ENCODE data around the gene AIFM3.

Gene AIFM3

DNA sequence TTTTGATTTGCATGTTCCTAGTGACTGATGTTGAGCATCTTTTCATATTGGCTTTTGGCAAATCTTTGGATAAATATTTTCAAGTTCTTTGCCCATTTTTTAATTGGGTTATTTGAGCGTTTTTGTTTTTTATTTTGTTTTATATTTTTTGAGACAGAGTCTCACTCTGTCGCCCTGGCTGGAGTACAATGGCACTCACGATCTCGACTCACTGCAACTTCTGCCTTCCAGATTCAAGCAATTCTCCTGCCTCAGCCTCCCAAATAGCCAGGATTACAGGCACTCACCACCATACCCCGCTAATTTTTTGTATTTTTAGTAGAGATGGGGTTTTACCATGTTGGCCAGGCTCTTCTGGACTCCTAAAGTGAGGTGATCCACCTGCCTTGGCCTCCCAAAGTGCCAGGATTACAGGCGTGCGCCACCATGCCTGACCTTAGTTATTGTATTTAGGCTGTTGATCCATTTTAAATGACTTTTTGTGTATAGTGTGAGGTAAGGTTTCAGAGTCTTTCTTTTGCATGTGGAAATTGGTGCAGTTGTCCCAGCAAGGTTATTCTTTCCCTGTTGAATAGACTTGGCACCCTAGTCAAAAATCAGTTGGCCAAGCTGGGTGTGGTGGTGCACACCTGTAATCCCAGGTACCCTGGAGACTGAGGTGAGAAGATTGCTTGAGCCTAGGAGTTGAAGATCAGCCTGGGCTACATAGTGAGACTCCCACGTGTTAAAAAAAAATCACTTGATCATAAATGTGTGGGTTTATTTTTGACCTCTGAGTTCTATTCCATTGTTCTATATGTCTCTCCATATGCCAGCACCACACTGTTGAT, 23.7 kb upstream of the AIFM3 start:
- Histone ChIP-seq H3K79me2 (ENCODE audit: low read length) (peaks cover 98% of the 10 kb centered on the region), H4K20me1 (ENCODE audit: insufficient read depth, low read length) (peaks cover 78% of the 10 kb centered on the region), H2AFZ (ENCODE audit: low read length) (no peak overlapping the region), H3F3A (ENCODE audit: insufficient read depth, low read length) (no peaks in the 10 kb centered on the region), H3K4me2 (ENCODE audit: low read depth, low read length) (no peak overlapping the region), H3K27me3 (replicated peaks; ENCODE audit: insufficient read depth, low read length) (no peaks in the 10 kb centered on the region), H3K27ac (ENCODE audit: low read length) (no peak overlapping the region), H3K4me3 (ENCODE audit: low read length) (no peak overlapping the region), H3K4me1 (ENCODE audit: low read length) (no peaks in the 10 kb centered on the region), H3K9me3 (replicated peaks; ENCODE audit: insufficient read depth, low read length) (no peaks in the 10 kb centered on the region), H3K9ac (ENCODE audit: low read length) (no peak overlapping the region), H3K9me2 (replicated peaks; ENCODE audit: insufficient read depth, low read length) (no peaks in the 10 kb centered on the region), H3K36me3 (replicated peaks; ENCODE audit: insufficient read depth, low read length) (no peaks in the 10 kb centered on the region)
- TF ChIP-seq EZH2 (optimal IDR thresholded peaks at IDR 0.05; ENCODE audit: low read depth, low read length) (no peak), EZH2phosphoT487 (IDR thresholded peaks at IDR 0.05; ENCODE audit: low read length) (no peak)
- TF ChIP-seq, protein P1, sequence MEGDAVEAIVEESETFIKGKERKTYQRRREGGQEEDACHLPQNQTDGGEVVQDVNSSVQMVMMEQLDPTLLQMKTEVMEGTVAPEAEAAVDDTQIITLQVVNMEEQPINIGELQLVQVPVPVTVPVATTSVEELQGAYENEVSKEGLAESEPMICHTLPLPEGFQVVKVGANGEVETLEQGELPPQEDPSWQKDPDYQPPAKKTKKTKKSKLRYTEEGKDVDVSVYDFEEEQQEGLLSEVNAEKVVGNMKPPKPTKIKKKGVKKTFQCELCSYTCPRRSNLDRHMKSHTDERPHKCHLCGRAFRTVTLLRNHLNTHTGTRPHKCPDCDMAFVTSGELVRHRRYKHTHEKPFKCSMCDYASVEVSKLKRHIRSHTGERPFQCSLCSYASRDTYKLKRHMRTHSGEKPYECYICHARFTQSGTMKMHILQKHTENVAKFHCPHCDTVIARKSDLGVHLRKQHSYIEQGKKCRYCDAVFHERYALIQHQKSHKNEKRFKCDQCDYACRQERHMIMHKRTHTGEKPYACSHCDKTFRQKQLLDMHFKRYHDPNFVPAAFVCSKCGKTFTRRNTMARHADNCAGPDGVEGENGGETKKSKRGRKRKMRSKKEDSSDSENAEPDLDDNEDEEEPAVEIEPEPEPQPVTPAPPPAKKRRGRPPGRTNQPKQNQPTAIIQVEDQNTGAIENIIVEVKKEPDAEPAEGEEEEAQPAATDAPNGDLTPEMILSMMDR (IDR thresholded peaks at IDR 0.05; ENCODE audit: low read length), result no peak
- no peak for DNase-seq

DNA sequence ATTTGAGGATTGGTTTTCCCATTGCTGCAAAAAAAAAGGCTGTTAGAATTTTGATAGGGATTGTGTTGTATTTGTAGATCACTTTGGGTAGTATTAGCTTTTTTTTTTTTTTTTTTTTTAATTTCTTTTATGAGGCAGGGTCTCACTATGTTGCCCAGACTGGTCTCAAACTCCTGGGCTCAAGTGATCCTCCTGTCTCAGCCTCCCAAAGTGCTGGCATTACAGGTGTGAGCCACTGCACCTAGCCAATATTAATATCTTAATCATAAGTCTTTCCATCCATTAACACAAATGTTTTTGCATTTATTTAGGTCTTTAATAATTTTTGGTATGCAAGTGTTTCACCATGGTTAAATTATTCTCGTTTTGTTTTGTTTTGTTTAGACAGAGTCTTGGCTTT, 23.0 kb upstream of the AIFM3 start:
- H3K79me2 ChIP-seq (ENCODE audit: low read length), result peaks cover 98% of the 10 kb centered on the region
- no peaks in the 10 kb centered on the region for H3K4me1 ChIP-seq (ENCODE audit: low read length)
- no peak overlapping the region for H3K4me2 ChIP-seq (ENCODE audit: low read depth, low read length)
- H3F3A ChIP-seq (ENCODE audit: insufficient read depth, low read length), result no peaks in the 10 kb centered on the region
- H4K20me1 ChIP-seq (ENCODE audit: insufficient read depth, low read length), result peaks cover 78% of the 10 kb centered on the region
- no peak overlapping the region for H3K9ac ChIP-seq (ENCODE audit: low read length)
- no peak overlapping the region for H3K4me3 ChIP-seq (ENCODE audit: low read length)
- no peak for TF ChIP-seq EZH2phosphoT487 (IDR thresholded peaks at IDR 0.05; ENCODE audit: low read length)
- no peak for TF ChIP-seq EZH2 (optimal IDR thresholded peaks at IDR 0.05; ENCODE audit: low read depth, low read length)
- TF ChIP-seq, protein P1 (IDR thresholded peaks at IDR 0.05; ENCODE audit: low read length), result no peak
- no peak overlapping the region for H2AFZ ChIP-seq (ENCODE audit: low read length)
- H3K36me3 ChIP-seq (replicated peaks; ENCODE audit: insufficient read depth, low read length), result no peaks in the 10 kb centered on the region
- no peak overlapping the region for H3K27ac ChIP-seq (ENCODE audit: low read length)
- no peaks in the 10 kb centered on the region for H3K9me3 ChIP-seq (replicated peaks; ENCODE audit: insufficient read depth, low read length)
- DNase-seq, result no peak
- no peaks in the 10 kb centered on the region for H3K27me3 ChIP-seq (replicated peaks; ENCODE audit: insufficient read depth, low read length)
- no peaks in the 10 kb centered on the region for H3K9me2 ChIP-seq (replicated peaks; ENCODE audit: insufficient read depth, low read length)

DNA sequence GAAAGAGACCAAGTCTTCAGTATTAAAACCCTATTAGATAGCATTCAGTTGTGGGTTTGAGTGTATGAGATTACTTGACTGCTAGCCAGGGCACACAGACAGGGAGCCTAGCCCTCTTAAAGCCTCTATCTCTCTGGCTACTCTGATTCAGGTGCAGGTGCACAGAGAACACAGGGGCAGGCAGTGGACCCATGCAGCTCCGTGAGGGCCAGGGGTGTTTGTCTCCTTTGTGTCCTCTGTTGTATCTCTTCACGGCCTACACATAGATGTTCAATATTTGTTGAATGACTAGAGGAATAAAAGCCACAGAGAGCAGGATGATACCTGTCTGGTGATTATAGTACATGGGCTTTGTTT, 21.5 kb upstream of the AIFM3 start:
- DNase-seq, result no peak
- H3K79me2 ChIP-seq (ENCODE audit: low read length), result peaks cover 98% of the 10 kb centered on the region
- no peaks in the 10 kb centered on the region for H3K9me3 ChIP-seq (replicated peaks; ENCODE audit: insufficient read depth, low read length)
- H3K9ac ChIP-seq (ENCODE audit: low read length), result no peak overlapping the region
- no peaks in the 10 kb centered on the region for H3K27me3 ChIP-seq (replicated peaks; ENCODE audit: insufficient read depth, low read length)
- H3K4me1 ChIP-seq (ENCODE audit: low read length), result no peaks in the 10 kb centered on the region
- TF ChIP-seq, protein P1 (IDR thresholded peaks at IDR 0.05; ENCODE audit: low read length), result no peak
- TF ChIP-seq EZH2phosphoT487 (IDR thresholded peaks at IDR 0.05; ENCODE audit: low read length) (no peak), EZH2 (optimal IDR thresholded peaks at IDR 0.05; ENCODE audit: low read depth, low read length) (no peak)
- H4K20me1 ChIP-seq (ENCODE audit: insufficient read depth, low read length), result peaks cover 74% of the 10 kb centered on the region
- H3K36me3 ChIP-seq (replicated peaks; ENCODE audit: insufficient read depth, low read length), result peaks cover 7% of the 10 kb centered on the region; the same call in 1 of the 2 replicates
- no peak overlapping the region for H2AFZ ChIP-seq (ENCODE audit: low read length)
- H3K9me2 ChIP-seq (replicated peaks; ENCODE audit: insufficient read depth, low read length), result no peaks in the 10 kb centered on the region
- no peaks in the 10 kb centered on the region for H3F3A ChIP-seq (ENCODE audit: insufficient read depth, low read length)
- no peak overlapping the region for H3K4me3 ChIP-seq (ENCODE audit: low read length)
- no peak overlapping the region for H3K27ac ChIP-seq (ENCODE audit: low read length)
- H3K4me2 ChIP-seq (ENCODE audit: low read depth, low read length), result no peak overlapping the region

Data from MM.1S (cell line).